Loucy (cell line): ENCODE measurements around the gene TMTC2.

ENCODE experiments used
- H2AFZ ChIP-seq: fragments of 200-600 bp; sonication (generic); 2 replicates; pipeline ENCODE4 v1.6.0; 2016; ENCODE audit warnings: antibody characterized with exemption, mild to moderate bottlenecking, low read length, moderate library complexity
- H3F3A ChIP-seq: fragments of 200-600 bp; 2 replicates; pipeline ENCODE4 v1.6.0; 2016; ENCODE audit warnings: antibody characterized with exemption, low read depth, mild to moderate bottlenecking
- H3K27me3 ChIP-seq: fragments of 200-600 bp; sonication (generic); 2 replicates; pipeline ENCODE4 v1.6.1; 2014; ENCODE audit warnings: low read length, mild to moderate bottlenecking; ENCODE audit not compliant: insufficient read depth, poor library complexity, severe bottlenecking
- H3K36me3 ChIP-seq: fragments of 200-600 bp; sonication (generic); 2 replicates; pipeline ENCODE4 v1.6.1; 2016; ENCODE audit warnings: low read length; ENCODE audit not compliant: insufficient read depth
- H3K4me1 ChIP-seq: fragments of 200-600 bp; sonication (generic); 2 replicates; pipeline ENCODE4 v1.5.1; 2014; ENCODE audit warnings: low read length, mild to moderate bottlenecking; ENCODE audit not compliant: insufficient read depth, poor library complexity, severe bottlenecking
- H3K4me2 ChIP-seq: fragments of 200-600 bp; sonication (generic); 2 replicates; pipeline ENCODE4 v1.6.0; 2014; ENCODE audit warnings: antibody characterized with exemption, low read length, low read depth, mild to moderate bottlenecking; ENCODE audit not compliant: poor library complexity, severe bottlenecking
- H3K4me3 ChIP-seq: fragments of 200-600 bp; sonication (generic); 2 replicates; pipeline ENCODE4 v1.5.1; 2014; ENCODE audit warnings: low read length, mild to moderate bottlenecking, mixed read lengths; ENCODE audit not compliant: poor library complexity, severe bottlenecking
- H3K79me2 ChIP-seq: fragments of 200-600 bp; sonication (generic); 2 replicates; pipeline ENCODE4 v1.6.1; 2014; ENCODE audit warnings: low read length; ENCODE audit not compliant: insufficient read depth
- H3K9ac ChIP-seq: fragments of 200-600 bp; sonication (generic); 2 replicates; pipeline ENCODE4 v1.6.0; 2014; ENCODE audit warnings: mild to moderate bottlenecking, low read depth, low read length, moderate library complexity; ENCODE audit not compliant: poor library complexity, severe bottlenecking
- H3K9me2 ChIP-seq: fragments of 200-600 bp; sonication (generic); replicated peaks from 2 replicates; pipeline ENCODE4 v1.6.1; 2016; ENCODE audit warnings: low read depth, low read length, mixed read lengths
- H3K9me3 ChIP-seq: fragments of 200-600 bp; sonication (generic); 2 replicates; pipeline ENCODE4 v1.6.1; 2014; ENCODE audit warnings: mild to moderate bottlenecking, antibody characterized with exemption, low read length, low read depth; ENCODE audit not compliant: insufficient read depth
- H4K20me1 ChIP-seq: fragments of 200-600 bp; sonication (generic); 2 replicates; pipeline ENCODE4 v1.6.0; 2014; ENCODE audit warnings: antibody characterized with exemption, low read length, mild to moderate bottlenecking; ENCODE audit not compliant: insufficient read depth, poor library complexity, severe bottlenecking
- CTCF ChIP-seq: fragments of 200-600 bp; sonication (generic); conservative IDR thresholded peaks from 2 replicates; pipeline ENCODE4 v1.5.1; 2014; ENCODE audit warnings: mild to moderate bottlenecking, antibody characterized with exemption, low read length
- EZH2phosphoT487 ChIP-seq: fragments of 200-600 bp; IDR thresholded peaks from 2 replicates; pipeline ENCODE4 v1.6.1; 2018; ENCODE audit warnings: antibody characterized with exemption, mild to moderate bottlenecking, moderate library complexity, borderline replicate concordance

Gene TMTC2

DNA sequence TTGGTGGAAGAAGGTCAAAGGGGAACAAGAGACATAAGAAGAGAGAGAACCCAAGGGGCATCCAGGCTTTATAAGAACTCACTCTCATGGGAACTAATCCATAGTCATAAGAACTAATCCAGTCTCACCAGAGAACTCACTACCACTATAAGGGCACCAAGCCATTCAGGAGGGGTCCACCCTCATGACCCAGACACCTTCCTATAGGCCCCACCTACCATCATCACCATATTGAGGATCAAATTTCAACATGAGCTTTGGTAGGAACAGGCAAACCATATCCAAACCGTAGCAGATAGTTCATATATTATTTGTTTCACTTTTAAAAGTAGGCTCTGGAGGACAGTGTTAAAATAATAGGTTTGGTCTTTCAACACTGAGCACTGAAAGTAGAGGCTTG, 350.1 kb downstream of the TMTC2 start:
- no peaks in the 10 kb centered on the region for H3F3A ChIP-seq
- no peak overlapping the region for H3K9ac ChIP-seq
- H3K9me3 ChIP-seq = no peaks in the 10 kb centered on the region
- H4K20me1 ChIP-seq = no peaks in the 10 kb centered on the region
- no peaks in the 10 kb centered on the region for H3K79me2 ChIP-seq
- no peaks in the 10 kb centered on the region for H3K9me2 ChIP-seq
- no peaks in the 10 kb centered on the region for H3K4me1 ChIP-seq
- no peaks in the 10 kb centered on the region for H3K36me3 ChIP-seq
- no peak overlapping the region for H3K4me2 ChIP-seq
- TF ChIP-seq EZH2phosphoT487 (no peak), CTCF (no peak)
- no peak overlapping the region for H3K4me3 ChIP-seq
- no peak overlapping the region for H2AFZ ChIP-seq
- no peaks in the 10 kb centered on the region for H3K27me3 ChIP-seq

- no peak overlapping the region for H3K4me2 ChIP-seq
- no peak for TF ChIP-seq CTCF
- H3F3A ChIP-seq = no peaks in the 10 kb centered on the region
- H3K9me2 ChIP-seq = no peaks in the 10 kb centered on the region
- no peaks in the 10 kb centered on the region for H3K27me3 ChIP-seq
- H2AFZ ChIP-seq = no peak overlapping the region
- H3K9me3 ChIP-seq = no peaks in the 10 kb centered on the region
- H3K9ac ChIP-seq = no peak overlapping the region
- no peaks in the 10 kb centered on the region for H3K4me1 ChIP-seq
- no peaks in the 10 kb centered on the region for H3K79me2 ChIP-seq
- no peaks in the 10 kb centered on the region for H3K36me3 ChIP-seq
- H3K4me3 ChIP-seq = no peak overlapping the region
- H4K20me1 ChIP-seq = no peaks in the 10 kb centered on the region
These were observed 352.7 kb downstream of the TMTC2 start for GRCh38 chr12:83039413-83039812.

- no peak overlapping the region for H2AFZ ChIP-seq
- H4K20me1 ChIP-seq = no peaks in the 10 kb centered on the region
- TF ChIP-seq CTCF = no peak
- TF ChIP-seq EZH2phosphoT487 = no peak
These were observed 353.6 kb downstream of the TMTC2 start for GRCh38 chr12:83040339-83040738.

More at GRCh38 chr12:83040339-83040738, 353.6 kb downstream of the TMTC2 start:
- Histone ChIP-seq H3F3A (no peaks in the 10 kb centered on the region), H3K4me2 (no peak overlapping the region), H3K36me3 (no peaks in the 10 kb centered on the region), H3K9me2 (no peaks in the 10 kb centered on the region; the same call in 1 of the 2 replicates), H3K9me3 (no peaks in the 10 kb centered on the region), H3K79me2 (no peaks in the 10 kb centered on the region), H3K4me3 (no peak overlapping the region), H3K27me3 (no peaks in the 10 kb centered on the region), H3K4me1 (no peaks in the 10 kb centered on the region), H3K9ac (no peak overlapping the region)
